Neuron (in vitro differentiated cells): ENCODE data around the gene HCFC1.

Source experiments
- H2AFZ ChIP-seq: one replicate; pipeline ENCODE4 v1.6.1; 2013; ENCODE audit warnings: low read depth, mild to moderate bottlenecking, inconsistent platforms, low read length, moderate library complexity
- H3K27me3 ChIP-seq: one replicate; pipeline ENCODE4 v1.6.1; 2013; ENCODE audit warnings: low read length; ENCODE audit not compliant: insufficient read depth
- H3K36me3 ChIP-seq: one replicate; pipeline ENCODE4 v1.6.1; 2013; ENCODE audit warnings: low read length; ENCODE audit not compliant: insufficient read depth
- H3K4me1 ChIP-seq: one replicate; pipeline ENCODE4 v1.6.1; 2013; ENCODE audit warnings: low read length; ENCODE audit not compliant: insufficient read depth
- H3K4me3 ChIP-seq: 2 replicates; pipeline ENCODE4 v1.5.1; 2013; ENCODE audit warnings: mild to moderate bottlenecking, low read length, moderate library complexity
- H3K9me3 ChIP-seq: one replicate; pipeline ENCODE4 v1.6.1; 2013; ENCODE audit warnings: low read length

Gene HCFC1

DNA sequence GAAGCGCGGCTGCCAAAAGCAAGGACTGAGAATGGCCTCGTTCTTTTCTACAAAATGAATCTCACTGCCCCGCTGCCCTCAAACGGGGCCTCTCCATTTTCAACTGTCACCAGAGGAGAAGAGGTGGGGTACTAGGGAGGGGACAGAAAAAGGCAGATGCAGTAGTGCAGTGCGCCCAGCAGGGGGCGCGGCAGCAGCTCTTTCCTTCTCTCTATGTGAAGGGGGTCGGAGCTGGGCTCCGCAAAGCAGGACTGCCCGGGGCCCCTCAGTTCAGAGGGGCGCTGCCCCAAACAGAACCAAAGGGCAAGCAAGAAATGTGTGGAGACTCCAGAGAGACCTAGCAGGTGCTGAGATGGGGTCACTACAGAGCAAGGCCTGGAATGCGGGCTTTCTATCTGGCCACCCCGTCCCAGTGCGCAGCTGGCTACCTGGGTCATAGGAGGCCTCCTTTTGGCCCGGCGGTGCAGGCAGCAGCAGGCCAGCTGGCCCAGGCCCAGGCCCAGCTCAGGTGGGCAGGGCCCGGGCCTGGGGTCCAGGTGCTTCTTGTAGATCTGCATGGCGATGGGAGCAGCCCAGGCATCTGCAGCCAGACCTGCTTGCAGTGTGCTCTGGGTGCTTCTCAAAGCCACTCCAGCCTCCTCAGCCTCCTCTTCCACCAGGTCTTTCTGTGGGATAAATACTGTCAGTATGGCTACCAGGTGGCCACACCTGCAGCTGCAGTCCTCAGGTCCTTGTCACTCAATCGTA, 42.2 kb upstream of the HCFC1 start:
- H3K9me3 ChIP-seq = no peaks in the 10 kb centered on the region
- H3K36me3 ChIP-seq = peaks cover 3% of the 10 kb centered on the region

DNA sequence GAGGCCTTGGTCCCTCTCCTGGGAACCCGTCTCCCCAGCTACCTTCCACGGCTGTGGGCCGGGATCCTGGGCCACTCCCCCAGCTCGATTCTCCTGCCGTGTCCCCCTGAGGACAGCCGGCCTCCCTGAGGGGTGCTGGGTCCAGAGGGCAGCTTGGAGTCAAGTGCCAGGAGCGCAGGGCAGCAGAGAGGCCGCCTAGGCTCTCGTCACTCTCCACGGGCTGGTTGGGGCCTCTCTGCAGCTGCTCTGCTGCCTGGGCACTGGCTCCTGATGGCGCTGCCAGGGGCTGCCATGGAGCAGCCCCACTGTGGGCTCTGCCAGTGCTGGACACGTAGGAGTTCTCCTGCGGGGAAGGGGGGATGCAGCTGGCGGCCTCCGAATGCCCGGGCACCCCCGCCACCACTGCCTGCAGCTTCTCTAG, 41.4 kb upstream of the HCFC1 start:
- Histone ChIP-seq H3K36me3 (peaks cover 3% of the 10 kb centered on the region), H3K27me3 (peaks cover 9% of the 10 kb centered on the region), H2AFZ (no peak overlapping the region), H3K9me3 (no peaks in the 10 kb centered on the region), H3K4me3 (no peak overlapping the region), H3K4me1 (peaks cover 2% of the 10 kb centered on the region)

More for the DNA sequence above, 42.2 kb upstream of the HCFC1 start:
- Histone ChIP-seq H2AFZ (no peak overlapping the region), H3K4me3 (no peak overlapping the region), H3K27me3 (peaks cover 9% of the 10 kb centered on the region), H3K4me1 (peaks cover 3% of the 10 kb centered on the region)

DNA sequence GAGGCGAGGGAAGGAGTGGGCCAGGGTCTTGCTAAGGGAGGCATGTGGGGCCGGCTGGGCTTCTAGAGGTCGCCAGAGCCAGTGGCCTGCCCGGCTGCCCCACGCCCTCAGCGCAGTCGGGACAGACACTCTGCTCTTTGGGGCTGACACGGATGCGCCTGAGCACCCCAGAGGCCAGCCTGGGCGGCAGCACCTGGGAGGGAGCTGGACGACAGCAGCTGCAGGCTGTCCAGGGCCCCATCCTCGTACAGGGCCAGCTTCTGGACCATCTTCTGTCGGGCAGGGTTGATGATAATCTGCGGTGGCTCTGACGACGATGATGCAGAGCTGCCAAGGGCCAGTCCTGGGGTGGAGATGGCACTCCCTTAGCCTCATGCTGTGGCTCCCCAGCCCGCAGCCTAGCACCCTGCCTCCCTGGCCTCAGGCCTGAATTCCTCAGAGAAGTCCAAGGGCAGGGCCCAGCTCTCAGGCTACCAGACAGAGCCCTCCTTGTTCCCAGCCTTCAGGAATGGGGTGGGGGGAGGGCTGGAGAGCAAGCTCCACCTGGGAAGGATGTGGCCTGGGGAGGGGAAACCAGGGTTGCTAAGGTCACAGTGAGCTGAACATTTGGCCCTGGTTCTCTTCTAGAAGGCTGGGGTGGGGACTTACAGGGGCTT, 40.8 kb upstream of the HCFC1 start:
- peaks cover 2% of the 10 kb centered on the region for H3K4me1 ChIP-seq
- H3K4me3 ChIP-seq = no peak overlapping the region
- peaks cover 3% of the 10 kb centered on the region for H3K36me3 ChIP-seq
- H3K27me3 ChIP-seq = peaks cover 10% of the 10 kb centered on the region
- no peak overlapping the region for H2AFZ ChIP-seq
- no peaks in the 10 kb centered on the region for H3K9me3 ChIP-seq

DNA sequence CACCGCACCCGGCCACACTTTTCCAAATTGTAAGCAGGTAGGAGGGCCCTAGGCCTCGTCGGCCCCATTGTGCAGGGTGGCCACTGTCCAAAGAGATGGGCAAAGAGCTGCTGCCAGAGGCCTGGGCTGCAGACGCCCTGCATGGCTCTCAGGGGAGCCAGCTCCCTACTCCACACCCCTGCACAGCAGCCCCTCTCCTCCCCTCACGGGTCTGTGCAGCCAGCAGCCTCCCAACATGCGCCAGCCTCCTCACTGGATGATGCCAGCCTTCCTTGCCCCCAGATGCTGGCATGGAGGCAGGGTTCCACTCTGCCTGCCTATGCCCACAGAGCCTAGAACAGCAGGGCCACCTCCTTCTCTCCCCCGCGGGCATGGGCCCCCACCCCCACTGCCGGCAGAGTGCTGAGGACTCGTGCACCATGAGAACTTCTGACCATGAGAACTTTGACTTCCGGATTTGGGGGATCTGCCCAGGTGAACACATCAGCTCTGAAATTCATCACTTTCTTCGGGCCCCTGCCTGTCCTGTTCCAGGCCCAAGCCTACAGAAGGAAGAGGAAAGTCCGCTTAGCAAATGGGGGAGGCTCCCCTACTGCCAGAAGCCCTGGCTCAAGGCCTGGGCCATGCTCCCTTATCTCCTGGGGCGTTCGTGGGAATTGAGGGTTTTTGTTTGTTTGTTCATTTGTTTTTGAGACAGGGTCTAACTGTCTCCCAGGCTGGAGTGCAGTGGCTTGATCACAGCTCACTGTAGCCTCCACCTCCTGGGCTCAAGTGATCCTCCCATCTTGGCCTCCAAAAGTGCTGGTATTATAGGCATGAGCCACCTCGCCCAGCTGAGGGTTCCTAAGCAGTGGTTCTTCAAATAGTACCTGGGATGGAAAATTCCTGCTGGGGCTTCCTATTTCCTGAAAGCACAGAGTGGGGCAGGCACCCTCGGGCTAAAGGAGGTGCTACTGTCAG, 40.0 kb upstream of the HCFC1 start:
- peaks cover 16% of the 10 kb centered on the region for H3K27me3 ChIP-seq
- H3K4me3 ChIP-seq = no peak overlapping the region
- no peaks in the 10 kb centered on the region for H3K36me3 ChIP-seq
- peaks cover 2% of the 10 kb centered on the region for H3K4me1 ChIP-seq
- no peaks in the 10 kb centered on the region for H3K9me3 ChIP-seq
- no peak overlapping the region for H2AFZ ChIP-seq

DNA sequence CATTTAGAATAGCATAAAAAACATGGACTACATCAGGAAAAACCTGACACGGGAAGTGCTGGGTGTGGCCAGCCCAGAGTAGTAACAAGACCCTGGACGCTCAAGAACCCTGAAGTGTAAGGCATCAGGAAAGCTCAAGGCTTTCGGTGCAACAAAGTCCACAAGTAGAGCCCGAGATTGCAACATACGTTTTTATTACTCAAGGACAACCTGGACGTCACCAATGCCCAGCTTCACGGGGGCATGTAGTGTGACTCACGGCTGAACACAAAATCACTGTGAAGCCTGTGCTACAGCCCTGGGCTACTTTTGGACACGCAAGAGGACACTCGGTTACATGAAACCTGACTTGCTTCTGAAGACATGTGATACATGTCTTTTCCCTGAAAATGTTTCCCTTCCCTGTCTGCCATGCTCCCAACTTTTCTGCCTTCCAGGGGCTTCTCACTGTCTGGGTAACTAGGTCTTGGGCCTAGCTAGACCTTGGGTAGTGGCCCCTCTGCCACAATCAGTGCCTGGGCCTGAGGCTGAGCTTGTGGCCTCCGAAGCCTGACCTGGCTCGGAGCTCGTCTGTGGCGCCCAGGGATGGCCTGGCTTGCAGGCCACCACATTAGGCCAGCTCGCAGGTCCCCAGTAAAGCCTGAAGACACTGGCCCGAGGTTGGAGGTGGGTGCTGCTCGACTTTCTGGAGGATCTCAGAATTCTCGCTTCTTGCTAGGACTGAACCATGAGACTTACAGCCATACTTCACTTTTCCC, 38.9 kb upstream of the HCFC1 start:
- Histone ChIP-seq H3K4me3 (no peak overlapping the region), H3K9me3 (peaks cover 2% of the 10 kb centered on the region), H3K27me3 (peaks cover 17% of the 10 kb centered on the region), H3K36me3 (no peaks in the 10 kb centered on the region), H3K4me1 (peaks cover 2% of the 10 kb centered on the region), H2AFZ (no peak overlapping the region)

DNA sequence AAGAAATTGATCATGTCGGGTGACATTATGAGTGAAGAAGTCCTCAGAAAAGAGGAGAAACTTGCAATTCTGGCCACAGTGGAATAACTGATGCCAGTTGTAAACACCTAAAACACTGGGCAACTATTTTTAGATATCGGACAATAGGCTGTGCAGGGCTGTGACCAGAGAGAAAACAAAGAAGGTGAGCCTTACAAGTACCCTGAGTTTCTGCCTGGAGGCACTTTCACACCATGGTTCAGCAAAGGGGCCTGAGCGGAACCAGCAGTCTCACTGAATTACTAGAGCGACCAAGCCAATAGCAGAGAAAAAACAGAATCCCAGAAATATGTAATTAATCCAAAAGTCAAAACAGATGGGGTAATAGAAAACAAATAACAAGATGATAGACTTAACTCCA, 36.9 kb upstream of the HCFC1 start:
- Histone ChIP-seq H3K9me3 (peaks cover 2% of the 10 kb centered on the region), H2AFZ (no peak overlapping the region), H3K36me3 (no peaks in the 10 kb centered on the region)

DNA sequence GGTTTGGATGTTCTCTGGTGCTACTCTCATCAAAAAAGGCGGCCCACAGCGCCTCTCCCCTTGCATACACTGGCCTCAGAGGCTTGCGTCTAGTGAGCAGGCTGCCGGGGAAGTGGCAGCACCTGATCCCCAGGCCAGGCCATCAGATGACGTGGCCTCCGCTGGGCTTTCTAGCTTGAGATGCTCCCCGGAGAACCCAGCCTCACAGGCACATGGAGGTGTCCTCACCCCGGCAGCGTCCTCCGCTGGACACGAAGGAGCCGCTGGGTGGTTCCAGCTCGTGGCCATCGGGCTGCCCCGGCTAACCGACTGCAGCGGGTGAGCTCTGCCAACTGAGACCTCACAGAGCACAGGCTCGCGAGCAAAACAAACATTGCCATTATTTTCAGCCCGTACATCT, 35.3 kb upstream of the HCFC1 start:
- H3K27me3 ChIP-seq = peaks cover 16% of the 10 kb centered on the region
- peaks cover 2% of the 10 kb centered on the region for H3K9me3 ChIP-seq
- H3K4me3 ChIP-seq = no peak overlapping the region
- H3K4me1 ChIP-seq = peaks cover 4% of the 10 kb centered on the region
- H2AFZ ChIP-seq = no peak overlapping the region
- H3K36me3 ChIP-seq = no peaks in the 10 kb centered on the region

More for the DNA sequence above, 36.9 kb upstream of the HCFC1 start:
- Histone ChIP-seq H3K27me3 (peaks cover 17% of the 10 kb centered on the region), H3K4me3 (no peak overlapping the region), H3K4me1 (peaks cover 2% of the 10 kb centered on the region)

DNA sequence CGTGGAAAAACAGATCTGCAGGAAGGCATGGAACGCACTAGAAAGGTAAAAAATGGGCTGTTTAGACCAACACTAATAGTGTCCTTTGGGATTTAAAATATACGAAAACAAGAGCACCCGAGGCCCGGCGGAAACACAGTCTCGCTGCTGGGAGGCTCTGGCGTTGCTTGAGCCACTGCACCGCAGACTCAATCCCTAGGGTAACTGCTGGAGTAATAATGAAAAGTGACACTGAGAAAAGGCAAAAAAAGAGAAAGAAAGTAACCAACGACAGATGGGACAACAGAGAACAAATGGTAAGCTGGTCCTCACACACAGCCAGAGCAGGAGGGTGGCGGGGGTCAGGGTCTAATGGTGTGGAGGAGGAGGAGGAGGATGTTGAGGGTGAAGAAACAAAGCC, 32.7 kb upstream of the HCFC1 start:
- H3K36me3 ChIP-seq = no peaks in the 10 kb centered on the region
- peaks cover 11% of the 10 kb centered on the region for H3K27me3 ChIP-seq
- no peak overlapping the region for H3K4me3 ChIP-seq
- H3K4me1 ChIP-seq = peaks cover 4% of the 10 kb centered on the region
- H2AFZ ChIP-seq = no peak overlapping the region
- peaks cover 2% of the 10 kb centered on the region for H3K9me3 ChIP-seq

DNA sequence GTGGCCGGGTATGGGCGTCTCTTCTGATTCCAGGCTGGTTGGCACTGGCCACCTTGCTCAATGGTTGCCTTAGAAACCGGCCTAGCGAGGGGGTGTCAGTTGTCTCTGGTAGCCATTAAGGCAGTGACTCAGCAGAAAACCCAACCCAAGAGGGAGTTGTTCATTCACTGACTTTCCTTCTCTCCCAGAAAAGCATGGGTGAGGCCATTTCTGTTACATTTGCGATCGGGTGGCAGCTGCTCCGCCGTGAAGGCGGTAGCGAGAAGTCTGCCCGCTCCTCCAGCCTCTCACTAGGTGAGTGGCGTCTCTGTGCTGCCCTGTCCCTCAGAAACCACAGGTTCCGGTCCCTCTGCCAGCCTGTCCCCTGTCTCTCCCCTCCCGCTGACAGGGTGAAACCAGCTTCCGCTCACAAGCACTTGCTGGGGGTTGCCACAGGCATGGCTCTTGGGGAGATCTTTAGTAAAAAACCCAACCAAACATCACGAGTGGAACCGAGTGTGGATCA, 30.6 kb upstream of the HCFC1 start:
- H2AFZ ChIP-seq = no peak overlapping the region
- H3K4me3 ChIP-seq = no peak overlapping the region
- H3K9me3 ChIP-seq = peaks cover 2% of the 10 kb centered on the region
- no peaks in the 10 kb centered on the region for H3K36me3 ChIP-seq
- H3K27me3 ChIP-seq = peaks cover 19% of the 10 kb centered on the region
- peaks cover 4% of the 10 kb centered on the region for H3K4me1 ChIP-seq

DNA sequence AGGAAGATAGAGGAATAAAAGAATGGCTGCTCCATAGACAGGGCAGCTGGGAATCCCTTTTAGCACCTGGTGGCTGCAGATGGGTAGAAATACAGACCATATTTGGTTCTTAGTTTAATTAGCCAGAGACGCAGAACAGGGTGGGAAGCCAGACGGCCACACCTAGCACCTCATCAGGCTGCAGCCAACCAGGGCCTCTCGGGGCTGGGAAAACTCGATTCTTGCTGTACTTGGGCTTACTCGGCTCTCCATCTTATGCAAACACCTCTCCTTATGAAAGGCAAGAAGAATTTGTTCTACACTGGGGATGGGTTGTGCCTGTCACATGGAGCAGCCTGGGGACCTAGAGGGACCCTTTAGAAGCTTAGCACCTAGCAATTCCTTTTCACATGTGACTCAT, 28.4 kb upstream of the HCFC1 start:
- Histone ChIP-seq H2AFZ (no peak overlapping the region), H3K27me3 (peaks cover 18% of the 10 kb centered on the region), H3K4me1 (peaks cover 4% of the 10 kb centered on the region)

DNA sequence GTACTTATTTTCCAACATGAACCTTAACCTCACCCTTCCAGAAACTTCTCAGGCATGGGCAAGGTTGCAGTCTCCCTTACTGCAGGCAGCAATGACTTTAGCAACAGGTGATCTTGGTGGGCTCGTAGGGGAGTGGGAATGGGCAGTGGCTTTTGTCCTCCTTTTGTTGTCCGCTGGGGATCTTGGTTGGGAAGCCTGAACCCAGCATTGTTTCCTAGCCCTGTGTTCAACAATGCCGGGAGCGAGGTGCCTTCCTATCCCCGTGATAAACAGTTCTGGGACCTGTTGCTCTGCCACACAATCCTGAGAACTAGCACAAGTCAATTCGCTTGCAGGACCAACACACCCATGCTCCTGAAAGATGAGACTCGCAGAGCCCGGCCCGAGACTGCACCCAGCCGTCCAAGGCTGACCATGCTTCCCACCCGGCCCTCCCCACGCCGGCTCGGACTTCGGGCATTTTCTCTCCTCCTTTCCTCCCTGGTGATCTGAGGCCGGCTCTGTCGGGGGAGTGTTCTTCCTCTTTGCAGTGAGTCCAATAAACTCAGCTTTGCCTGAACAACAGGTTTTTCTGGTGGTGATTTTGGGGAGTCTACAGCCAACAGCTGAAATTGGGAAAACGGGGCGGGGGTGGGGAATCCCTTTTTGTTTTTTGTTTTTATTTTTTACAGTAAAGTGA, 27.9 kb upstream of the HCFC1 start:
- Histone ChIP-seq H3K4me3 (no peak overlapping the region), H3K27me3 (peaks cover 22% of the 10 kb centered on the region), H3K36me3 (no peaks in the 10 kb centered on the region), H2AFZ (no peak overlapping the region), H3K9me3 (no peaks in the 10 kb centered on the region), H3K4me1 (peaks cover 4% of the 10 kb centered on the region)

More for the DNA sequence above, 28.4 kb upstream of the HCFC1 start:
- H3K36me3 ChIP-seq = no peaks in the 10 kb centered on the region
- no peak overlapping the region for H3K4me3 ChIP-seq
- H3K9me3 ChIP-seq = no peaks in the 10 kb centered on the region

DNA sequence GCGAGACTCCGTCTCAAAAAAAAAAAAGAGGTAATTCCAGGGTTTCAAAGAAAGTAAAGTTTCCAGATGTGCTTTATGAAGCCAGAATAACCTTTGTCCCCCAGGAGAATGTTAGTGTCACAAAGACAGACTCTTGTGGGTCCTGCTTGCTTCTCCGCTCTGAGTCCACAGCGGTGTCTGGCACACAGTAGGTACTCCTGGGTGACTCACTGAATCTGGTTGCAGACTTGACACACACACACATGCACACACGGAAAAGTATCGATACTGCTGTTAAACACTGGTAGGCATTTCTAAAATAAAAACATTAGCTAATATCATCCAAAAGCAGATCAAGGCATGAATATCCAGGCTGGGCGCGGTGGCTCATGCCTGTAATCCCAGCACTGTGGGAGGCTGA, 23.9 kb upstream of the HCFC1 start:
- Histone ChIP-seq H3K9me3 (no peaks in the 10 kb centered on the region), H3K4me1 (no peaks in the 10 kb centered on the region), H2AFZ (no peak overlapping the region), H3K36me3 (no peaks in the 10 kb centered on the region), H3K27me3 (peaks cover 18% of the 10 kb centered on the region), H3K4me3 (no peak overlapping the region)
